NB4 (cell line): ENCODE data around the gene MOXD1.

Experiments
- CTCF ChIP-seq: IDR thresholded peaks from one replicate; pipeline ENCODE4 v1.5.1; 2012; ENCODE audit warnings: low read depth, low read length
- MAX ChIP-seq: IDR thresholded peaks from 2 replicates; pipeline ENCODE4 v1.6.1; 2011; ENCODE audit warnings: low read depth, low read length
- MYC ChIP-seq: IDR thresholded peaks from 2 replicates; pipeline ENCODE4 v1.6.1; 2011; ENCODE audit warnings: low read depth, low read length
- POLR2A ChIP-seq: IDR thresholded peaks from 2 replicates; pipeline ENCODE4 v1.6.1; 2011; ENCODE audit warnings: mild to moderate bottlenecking; ENCODE audit not compliant: insufficient read length; ENCODE audit errors: extremely low read depth

GRCh38 chr6:132304891-132305305, 96.4 kb downstream of the MOXD1 start:
- TF ChIP-seq CTCF (no peak), MAX (no peak), POLR2A (no peak), MYC (no peak)
